HG02588 (cell line): ENCODE measurements around the gene USP10.

Experiments used
- ATAC-seq: cut with Tn5 transposase; IDR thresholded peaks from one replicate; pipeline ENCODE4 v1.9.1; 2021; ENCODE audit warnings: mild to moderate bottlenecking, moderate library complexity; ENCODE audit not compliant: unreplicated experiment

USP10 gene

GRCh38 chr16:84820305-84820684 is 120.5 kb downstream of the USP10 start:
- no peak for ATAC-seq

GRCh38 chr16:84820771-84821170 is 121.0 kb downstream of the USP10 start:
- no peak for ATAC-seq

GRCh38 chr16:84821179-84821578 is 121.4 kb downstream of the USP10 start:
- no peak for ATAC-seq

GRCh38 chr16:84821728-84822689 is 122.2 kb downstream of the USP10 start:
- no peak for ATAC-seq

- no peak for ATAC-seq
Observed at GRCh38 chr16:84822990-84823389, 123.2 kb downstream of the USP10 start.

- ATAC-seq, result no peak
Observed at GRCh38 chr16:84823484-84823883, 123.7 kb downstream of the USP10 start.

- ATAC-seq, result no peak
Observed at GRCh38 chr16:84823926-84824325, 124.1 kb downstream of the USP10 start.

GRCh38 chr16:84825896-84826557 is 126.2 kb downstream of the USP10 start:
- no peak for ATAC-seq

- ATAC-seq, result no peak
Observed at GRCh38 chr16:84826558-84826941, 126.8 kb downstream of the USP10 start.

GRCh38 chr16:84827131-84827574 is 127.4 kb downstream of the USP10 start:
- no peak for ATAC-seq

- ATAC-seq, result no peak
Observed at GRCh38 chr16:84827897-84828296, 128.1 kb downstream of the USP10 start.

GRCh38 chr16:84828322-84828721 is 128.5 kb downstream of the USP10 start:
- no peak for ATAC-seq
